Kidney glomerular epithelial cell (primary cell): ENCODE measurements around the gene CBY1.

Experiments used
- DNase-seq: peaks from one replicate; lab custom pipeline; 2025; lab: John Stamatoyannopoulos, UW

Gene CBY1

GRCh38 chr22:38700789-38701628 is 44.6 kb downstream of the CBY1 start, which contains the start of gene JOSD1:
Gene JOSD1, minus strand, starts transcription at chr22:38700943. Its CDS starts 956 bp downstream, at chr22:38699987.
- peak; percentile 82 for DNase-seq

- no peak for DNase-seq
Measured at GRCh38 chr22:38704654-38705234, 48.3 kb downstream of the CBY1 start.

- DNase-seq: peak; percentile 100
Measured at GRCh38 chr22:38705235-38706100, 49.0 kb downstream of the CBY1 start, which contains the start of gene GTPBP1. Gene GTPBP1, plus strand, starts transcription at chr22:38705944. Its CDS starts 12 bp downstream, at chr22:38705956.

- no peak for DNase-seq
Measured at GRCh38 chr22:38706101-38706900, 49.9 kb downstream of the CBY1 start.

GRCh38 chr22:38706901-38707195 is 50.4 kb downstream of the CBY1 start:
- DNase-seq: no peak

GRCh38 chr22:38707346-38707745 is 50.9 kb downstream of the CBY1 start:
- DNase-seq: no peak

- no peak for DNase-seq
Measured at GRCh38 chr22:38707984-38708383, 51.5 kb downstream of the CBY1 start.

GRCh38 chr22:38709306-38709705 is 52.9 kb downstream of the CBY1 start:
- no peak for DNase-seq

GRCh38 chr22:38710351-38710750 is 53.9 kb downstream of the CBY1 start:
- DNase-seq: no peak

GRCh38 chr22:38710866-38711265 is 54.4 kb downstream of the CBY1 start:
- no peak for DNase-seq

GRCh38 chr22:38712486-38713207 is 56.2 kb downstream of the CBY1 start:
- DNase-seq: no peak

GRCh38 chr22:38713921-38714320 is 57.5 kb downstream of the CBY1 start:
- DNase-seq: no peak

- no peak for DNase-seq
Measured at GRCh38 chr22:38715176-38715764, 58.8 kb downstream of the CBY1 start.

GRCh38 chr22:38715852-38716251 is 59.4 kb downstream of the CBY1 start:
- DNase-seq: no peak

- no peak for DNase-seq
Measured at GRCh38 chr22:38716271-38716670, 59.8 kb downstream of the CBY1 start.

GRCh38 chr22:38716826-38717225 is 60.4 kb downstream of the CBY1 start:
- no peak for DNase-seq

GRCh38 chr22:38717244-38717643 is 60.8 kb downstream of the CBY1 start:
- DNase-seq: no peak

- peak; percentile 89 for DNase-seq
Measured at GRCh38 chr22:38718414-38718813, 62.0 kb downstream of the CBY1 start.

GRCh38 chr22:38719196-38719595 is 62.8 kb downstream of the CBY1 start:
- no peak for DNase-seq

GRCh38 chr22:38720350-38720749 is 63.9 kb downstream of the CBY1 start:
- no peak for DNase-seq

- DNase-seq: no peak
Measured at GRCh38 chr22:38721551-38721950, 65.1 kb downstream of the CBY1 start.
